IPS-NIHi11 (cell line): ENCODE measurements around the gene MAST4.

ENCODE experiments used
- DNase-seq: peaks from one replicate; pipeline ENCODE4 v3.0.0; 2012; ENCODE audit warnings: mixed read lengths, low spot score

Gene MAST4

DNA sequence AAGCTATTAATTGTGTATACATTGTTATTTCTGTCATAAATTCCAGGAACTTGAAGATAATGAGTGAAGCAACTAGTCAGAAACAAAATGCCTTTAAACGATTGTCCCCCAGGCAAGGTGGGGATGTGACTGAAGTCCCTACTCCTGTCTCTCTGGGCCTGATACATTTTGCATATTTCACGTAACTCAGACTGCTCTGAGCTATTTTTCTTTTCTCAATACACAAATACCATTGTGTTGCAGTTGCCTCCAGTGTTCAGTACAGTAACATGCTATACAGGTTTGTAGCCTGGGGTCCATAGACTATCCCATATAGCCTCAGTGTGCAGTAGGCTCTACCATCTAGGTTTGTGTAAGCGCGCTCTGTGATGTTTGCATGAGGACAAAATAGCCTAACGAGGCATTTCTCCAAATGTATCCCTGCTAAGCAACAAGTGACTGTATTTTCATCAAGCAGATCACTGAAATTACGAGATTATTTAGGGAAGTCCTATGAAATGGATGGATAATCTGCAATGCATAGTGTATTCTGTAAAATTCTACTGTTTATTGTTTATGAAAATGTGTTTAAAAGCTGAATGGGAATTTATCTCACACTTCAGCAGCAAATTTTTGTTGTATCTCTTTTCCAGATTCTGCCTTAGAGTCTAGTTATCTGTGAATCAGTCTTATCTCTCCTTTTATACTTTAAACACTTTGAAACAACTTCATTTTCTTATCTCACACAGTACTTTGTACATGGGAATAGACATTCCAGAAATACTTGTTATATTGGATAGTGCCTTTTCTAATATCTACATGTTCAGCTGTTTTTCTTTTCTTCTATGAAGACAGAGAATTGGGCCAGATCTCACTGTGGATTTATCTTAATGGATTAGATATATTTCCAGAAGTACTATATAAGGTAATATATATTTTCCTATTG is 449.9 kb downstream of the MAST4 start:
- no peak for DNase-seq

- no peak for DNase-seq
These were observed 451.0 kb downstream of the MAST4 start for GRCh38 chr5:67047160-67047559.

GRCh38 chr5:67047616-67048015 is 451.4 kb downstream of the MAST4 start:
- no peak for DNase-seq

DNA sequence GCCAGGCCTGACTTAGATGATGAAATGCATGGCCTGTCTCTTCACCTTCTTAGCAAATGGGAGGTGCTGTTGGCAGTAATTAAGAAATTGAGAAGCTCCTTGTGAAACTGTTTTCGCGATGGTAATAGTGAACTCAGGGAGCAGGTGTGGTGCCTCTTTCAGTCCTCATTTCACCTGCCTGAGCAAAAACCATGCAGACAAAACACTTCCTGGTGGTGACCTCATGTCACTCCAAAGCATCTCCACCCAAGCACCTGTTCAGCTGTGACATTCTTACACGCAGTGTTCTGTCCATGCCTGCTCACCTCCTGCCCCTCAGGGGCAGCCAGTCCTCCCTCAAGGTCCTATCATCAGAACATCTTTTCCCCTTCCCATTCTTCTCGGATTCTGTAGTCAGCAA is 453.9 kb downstream of the MAST4 start:
- DNase-seq: no peak

DNA sequence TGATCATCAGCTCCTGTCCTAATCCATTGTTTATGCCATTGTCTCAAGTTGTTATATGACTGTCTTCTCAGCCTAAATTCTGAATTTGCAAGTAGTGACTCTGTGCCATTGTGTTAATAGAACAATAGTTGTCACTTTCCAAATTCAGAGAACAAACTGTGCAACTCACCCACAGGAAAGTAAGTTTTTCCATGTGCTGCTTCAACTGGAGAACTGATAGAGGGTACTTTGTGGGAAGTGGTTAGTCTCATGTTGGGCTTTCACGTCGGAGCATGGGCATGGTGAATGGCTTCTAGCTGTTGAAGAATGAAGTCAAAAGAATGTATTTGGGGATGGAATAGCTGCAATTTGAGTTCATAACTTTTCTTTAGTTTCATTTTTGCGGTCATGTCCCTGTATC is 454.4 kb downstream of the MAST4 start:
- DNase-seq: no peak

- no peak for DNase-seq
These were observed 455.0 kb downstream of the MAST4 start for GRCh38 chr5:67051164-67051563.

- DNase-seq: no peak
These were observed 455.8 kb downstream of the MAST4 start for GRCh38 chr5:67052034-67052433.

DNA sequence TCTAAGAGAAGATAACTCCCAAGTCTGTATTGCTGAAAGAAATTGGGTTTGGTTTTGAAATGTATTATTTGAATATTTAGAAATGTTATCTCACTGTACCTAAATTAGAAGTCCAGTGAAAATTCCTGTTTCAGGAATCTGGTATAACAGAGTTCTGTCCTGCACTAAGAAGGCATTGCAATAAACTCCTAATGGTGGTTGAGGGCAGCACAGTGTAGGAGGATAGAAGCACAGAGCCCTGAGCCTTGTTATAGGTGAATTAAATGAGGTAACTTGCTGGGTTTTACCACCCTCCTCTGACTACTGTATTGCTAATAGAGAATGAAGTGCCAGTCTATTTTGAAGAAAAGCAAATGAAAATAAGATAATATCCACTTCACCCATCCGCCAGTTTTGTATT is 457.0 kb downstream of the MAST4 start:
- DNase-seq: no peak

- peak; percentile 44 for DNase-seq
These were observed 463.0 kb downstream of the MAST4 start for GRCh38 chr5:67058998-67059743.

- DNase-seq: no peak
These were observed 463.7 kb downstream of the MAST4 start for GRCh38 chr5:67059744-67060490.

- DNase-seq: no peak
These were observed 465.3 kb downstream of the MAST4 start for GRCh38 chr5:67061511-67061910.

GRCh38 chr5:67063055-67063454 is 466.9 kb downstream of the MAST4 start:
- no peak for DNase-seq

- no peak for DNase-seq
These were observed 467.6 kb downstream of the MAST4 start for GRCh38 chr5:67063791-67064190.

DNA sequence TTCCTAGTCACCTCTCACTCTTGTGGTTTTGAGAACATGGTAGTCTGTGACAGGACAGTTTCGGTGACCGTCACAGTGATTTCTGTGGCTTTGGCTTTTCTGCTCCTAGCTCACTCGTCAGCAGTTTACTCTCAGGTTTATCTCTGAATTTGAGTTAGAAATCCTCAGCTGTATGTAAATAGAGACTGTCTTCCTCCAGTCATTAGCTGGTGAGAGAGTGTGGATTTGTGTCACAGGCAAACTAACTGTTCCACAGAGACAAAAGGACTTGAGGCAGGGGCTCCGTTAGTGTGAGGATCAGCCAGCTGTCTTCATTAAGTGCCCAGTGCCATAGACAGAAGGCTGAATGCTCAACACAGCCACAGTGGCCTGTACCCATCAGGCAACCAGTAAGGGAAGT is 469.0 kb downstream of the MAST4 start:
- DNase-seq: no peak

GRCh38 chr5:67065696-67066095 is 469.5 kb downstream of the MAST4 start:
- DNase-seq: no peak

DNA sequence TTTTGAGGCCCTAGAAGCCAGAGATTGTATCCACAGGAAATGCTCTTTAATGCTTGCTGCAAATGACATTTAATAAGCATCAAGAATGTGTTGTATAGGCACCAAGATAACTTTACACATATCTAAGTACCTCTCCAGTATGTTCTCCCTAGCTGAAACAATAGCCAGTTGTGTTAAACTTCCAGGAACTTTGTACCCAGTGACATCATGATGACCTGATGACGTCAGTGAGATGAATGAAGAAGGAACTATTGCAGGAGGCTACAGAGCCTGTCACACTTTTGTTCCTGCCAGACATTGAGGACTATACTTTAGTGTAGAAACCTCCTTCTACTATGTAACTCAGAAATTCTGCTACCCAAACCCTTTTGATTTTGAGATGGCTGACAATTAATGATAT is 470.6 kb downstream of the MAST4 start:
- DNase-seq: no peak

DNA sequence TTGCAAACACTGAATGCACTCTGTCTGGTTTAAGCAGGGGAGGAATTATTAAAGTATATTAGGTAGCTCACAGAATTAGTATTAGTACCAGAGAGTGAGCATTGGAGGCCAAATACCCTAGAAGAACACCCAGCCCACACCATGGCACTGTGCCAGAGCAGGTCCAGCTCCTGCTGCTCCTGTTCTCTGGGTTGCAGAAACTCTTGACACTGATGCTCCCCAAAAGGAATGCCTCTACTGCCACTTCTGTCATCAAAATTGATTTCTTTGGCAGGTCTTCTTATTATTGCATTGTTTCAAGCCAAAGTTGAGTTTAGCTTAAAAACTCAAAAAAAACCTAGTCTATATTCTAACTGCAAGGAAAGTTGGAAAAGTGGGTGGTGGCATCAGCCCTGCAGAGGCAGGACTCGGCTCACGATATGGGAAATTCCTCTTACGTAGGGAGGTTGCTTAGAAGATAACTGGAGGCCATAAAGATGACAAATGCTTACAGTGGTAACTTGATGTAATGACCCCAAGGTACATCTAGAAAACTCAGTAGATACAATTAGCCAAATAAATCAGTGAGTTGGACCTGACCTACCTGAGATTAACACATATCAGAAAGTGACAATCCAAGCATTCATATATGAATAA is 477.0 kb downstream of the MAST4 start:
- DNase-seq: no peak

- no peak for DNase-seq
These were observed 481.1 kb downstream of the MAST4 start for GRCh38 chr5:67077296-67077695.

GRCh38 chr5:67081261-67081660 is 485.1 kb downstream of the MAST4 start:
- DNase-seq: no peak

DNA sequence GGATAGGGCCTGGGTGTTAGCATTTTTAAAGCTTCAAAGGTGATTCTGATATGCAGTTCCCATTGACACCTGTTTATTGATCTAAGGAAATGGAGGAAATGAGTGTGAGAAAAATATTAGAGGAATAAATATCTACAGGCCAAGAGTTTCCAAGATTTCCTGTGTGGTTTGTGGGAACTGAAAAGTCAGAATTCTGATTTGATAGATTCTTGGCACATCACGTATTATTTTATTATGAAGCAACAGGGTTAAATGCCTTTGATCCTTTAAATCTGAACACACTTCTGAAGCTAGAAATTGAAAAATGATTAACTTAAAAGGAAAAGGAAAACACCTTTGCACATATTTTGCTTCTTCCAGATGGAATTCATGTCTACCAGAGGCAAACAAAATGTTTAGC is 486.7 kb downstream of the MAST4 start:
- DNase-seq: no peak

- no peak for DNase-seq
These were observed 489.4 kb downstream of the MAST4 start for GRCh38 chr5:67085616-67086015.

GRCh38 chr5:67089200-67089725 is 493.1 kb downstream of the MAST4 start:
- DNase-seq: no peak
